IMR-90 (cell line): Measurements from ENCODE around the gene SHROOM1. TPM values are rescaled to one million over a fixed set of nuclear protein-coding genes. Genes with fewer than 3 reads are reported as not detected.
A peak's percentile ranks its signal among the peaks of the same experiment; 100 is the strongest.

Experiments
- ATAC-seq: fragments of 200-7000 bp; cut with Tn5 transposase; 2 replicates; pipeline ENCODE4 v1.9.1; 2020; ENCODE audit warnings: low read depth, mild to moderate bottlenecking, moderate library complexity
- BruUV-seq: library from RNA; stranded (reverse); fragments of 400-500 nt; replicated peaks from 2 replicates; lab custom pipeline; 2021; lab: Mats Ljungman, UMichigan
- CTCF ChIA-PET: fragments of 300-600 bp; formaldehyde crosslinking; extraction: SDS; loops from one replicate; lab custom pipeline; 2021; ENCODE audit warnings: antibody characterized with exemption; lab: Yijun Ruan, JAX
- POLR2A ChIA-PET: fragments of 300-600 bp; sonication (Branson Sonifier 250); formaldehyde crosslinking; loops from one replicate; lab custom pipeline; 2022; ENCODE audit warnings: antibody characterized with exemption; ENCODE audit not compliant: unreplicated experiment; lab: Charles Lee
- DNase-seq: peaks from one replicate; pipeline ENCODE4 v3.0.0; 2013
- H2AFZ ChIP-seq: replicated peaks from 2 replicates; pipeline ENCODE3; 2013; ENCODE audit warnings: low read length, mild to moderate bottlenecking; ENCODE audit not compliant: poor library complexity
- H2AK5ac ChIP-seq: 2 replicates; pipeline ENCODE4 v1.6.1; 2013; ENCODE audit warnings: low read depth, low read length, inconsistent platforms
- H2AK9ac ChIP-seq: replicated peaks from 2 replicates; pipeline ENCODE3; 2013; ENCODE audit warnings: mild to moderate bottlenecking, low read depth, low read length, moderate library complexity; ENCODE audit not compliant: poor library complexity
- H2BK120ac ChIP-seq: 2 replicates; pipeline ENCODE4 v1.6.1; 2013; ENCODE audit warnings: low read depth, low read length, inconsistent platforms
- H2BK15ac ChIP-seq: 3 replicates; pipeline ENCODE4 v1.6.1; 2013; ENCODE audit warnings: low read depth, low read length, inconsistent platforms
- H2BK20ac ChIP-seq: 2 replicates; pipeline ENCODE4 v1.6.1; 2013; ENCODE audit warnings: low read depth, mild to moderate bottlenecking, inconsistent platforms, low read length, moderate library complexity
- H2BK5ac ChIP-seq: 2 replicates; pipeline ENCODE4 v1.6.1; 2013; ENCODE audit warnings: mild to moderate bottlenecking, low read depth, low read length, inconsistent platforms; ENCODE audit not compliant: poor library complexity, severe bottlenecking
- H3K14ac ChIP-seq: replicated peaks from 2 replicates; pipeline ENCODE4 v1.6.1; 2013; ENCODE audit warnings: low read depth, low read length, inconsistent platforms
- H3K18ac ChIP-seq: 2 replicates; pipeline ENCODE4 v1.6.1; 2013; ENCODE audit warnings: low read depth, low read length, control low read depth
- H3K23ac ChIP-seq: 2 replicates; pipeline ENCODE4 v1.6.1; 2013; ENCODE audit warnings: low read depth, low read length, inconsistent platforms
- H3K27ac ChIP-seq: 2 replicates; pipeline ENCODE4 v1.5.1; 2013; ENCODE audit warnings: mild to moderate bottlenecking, control low read depth, low read length; ENCODE audit not compliant: insufficient read depth
- H3K27me3 ChIP-seq: 2 replicates; pipeline ENCODE4 v1.6.1; 2013; ENCODE audit warnings: low read length; ENCODE audit not compliant: control insufficient read depth, insufficient read depth
- H3K36me3 ChIP-seq: 2 replicates; pipeline ENCODE4 v1.6.1; 2013; ENCODE audit warnings: low read length, mixed read lengths; ENCODE audit not compliant: control insufficient read depth, insufficient read depth
- H3K4ac ChIP-seq: 2 replicates; pipeline ENCODE4 v1.6.1; 2013; ENCODE audit warnings: low read depth, low read length, inconsistent platforms
- H3K4me1 ChIP-seq: 2 replicates; pipeline ENCODE4 v1.6.1; 2013; ENCODE audit warnings: low read length, mixed read lengths; ENCODE audit not compliant: control insufficient read depth, insufficient read depth
- H3K4me2 ChIP-seq: 2 replicates; pipeline ENCODE4 v1.6.1; 2013; ENCODE audit warnings: low read depth, mild to moderate bottlenecking, control low read depth, low read length, moderate library complexity
- H3K4me3 ChIP-seq: 2 replicates; pipeline ENCODE4 v1.5.1; 2013; ENCODE audit warnings: low read depth, mild to moderate bottlenecking, control low read depth, low read length, moderate library complexity; ENCODE audit not compliant: insufficient read depth
- H3K56ac ChIP-seq: 2 replicates; pipeline ENCODE4 v1.6.1; 2013; ENCODE audit warnings: low read length, inconsistent platforms; ENCODE audit not compliant: insufficient read depth; ENCODE audit errors: extremely low read depth
- H3K79me1 ChIP-seq, 2 experiments: 2 replicates each; pipeline ENCODE4 v1.6.1; 2013; ENCODE audit warnings: low read length in 2 of 2, inconsistent platforms in 1 of 2, low read depth in 1 of 2
- H3K9ac ChIP-seq: 2 replicates; pipeline ENCODE4 v1.6.1; 2013; ENCODE audit warnings: low read depth, low read length, control low read depth
- H3K9me1 ChIP-seq: 2 replicates; pipeline ENCODE4 v1.6.1; 2013; ENCODE audit warnings: low read length, inconsistent platforms; ENCODE audit not compliant: insufficient read depth
- H3K9me3 ChIP-seq: 2 replicates; pipeline ENCODE4 v1.6.1; 2013; ENCODE audit warnings: low read length; ENCODE audit not compliant: control insufficient read depth, insufficient read depth
- H4K20me1 ChIP-seq: 2 replicates; pipeline ENCODE4 v1.6.1; 2013; ENCODE audit warnings: low read length, inconsistent platforms; ENCODE audit not compliant: insufficient read depth
- H4K5ac ChIP-seq: 2 replicates; pipeline ENCODE4 v1.6.1; 2013; ENCODE audit warnings: mild to moderate bottlenecking, low read depth, low read length, control low read depth
- H4K8ac ChIP-seq, 2 experiments: 2 replicates each; pipeline ENCODE4 v1.6.1; 2013; ENCODE audit warnings: low read depth in 2 of 2, low read length in 2 of 2, control low read depth in 1 of 2, inconsistent platforms in 1 of 2
- H4K91ac ChIP-seq: 2 replicates; pipeline ENCODE4 v1.6.1; 2013; ENCODE audit warnings: low read depth, low read length, inconsistent platforms; ENCODE audit not compliant: insufficient read depth
- CEBPB ChIP-seq: IDR thresholded peaks from 2 replicates; pipeline ENCODE4 v1.6.1; 2012; ENCODE audit warnings: low read depth, low read length, improper control_type of control experiment
- MAZ ChIP-seq: IDR thresholded peaks from 2 replicates; pipeline ENCODE4 v1.6.1; 2012; ENCODE audit warnings: low read depth, mild to moderate bottlenecking, low read length, improper control_type of control experiment, moderate library complexity, borderline replicate concordance
- dilution Hi-C: fragments of 300-500 bp; cut with HindIII; formaldehyde crosslinking; loops from one replicate; pipeline ENCODE4 v1.14.3; 2018; ENCODE audit warnings: low sequenced_read_pairs; ENCODE audit not compliant: unreplicated experiment
- in situ Hi-C: fragments of 300-500 bp; cut with MboI; formaldehyde crosslinking; loops from 3 replicates; pipeline ENCODE4 v1.14.3; 2019; ENCODE audit warnings: low sequenced_read_pairs, inconsistent platforms, mixed read lengths
- intact Hi-C: fragments of 100-400 bp; cut with micrococcal nuclease; formaldehyde crosslinking; loops from 2 replicates; pipeline ENCODE4 v1.10.0; 2022
- polyA plus RNA-seq, 3 experiments: library from polyadenylated mRNA; depleted of rRNA; stranded (reverse); fragments of >200 nt; gene quantifications; 2 replicates each; pipeline ENCODE4 v1.2.3, GENCODE V29; 2012; ENCODE audit warnings: low replicate concordance in 1 of 3
- total RNA-seq: library from RNA; depleted of rRNA; stranded (reverse); fragments of >200 nt; gene quantifications from 2 replicates; pipeline ENCODE4 v1.2.3, GENCODE V29; 2012

The SHROOM1 gene
- total and polyA plus RNA-seq, 2 of the 4 experiments (the other 2 are of a cell fraction): 1.4 to 6.3 TPM

DNA sequence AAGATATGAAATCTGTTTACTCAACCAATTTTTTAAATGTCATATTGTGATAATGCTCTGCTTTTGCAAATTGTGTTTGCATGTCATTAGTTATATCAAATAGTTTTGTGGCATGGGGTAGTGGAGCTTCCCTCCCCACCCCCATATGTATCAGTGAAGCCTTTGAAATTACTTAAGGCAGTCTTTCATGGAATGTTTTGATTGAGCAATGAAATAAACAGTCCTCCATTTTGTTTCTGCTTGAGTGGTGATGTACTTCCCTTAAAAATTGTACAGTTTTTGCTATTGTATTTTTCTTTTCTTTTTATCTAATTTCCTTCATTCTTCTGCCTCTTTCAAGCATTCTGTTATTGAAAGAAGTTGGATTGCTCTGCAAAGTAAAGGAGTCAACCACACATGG lies 13.9 kb downstream of the SHROOM1 start:
- DNase-seq (peak; percentile 47), ATAC-seq (peak; percentile 35)
- Histone ChIP-seq H3K79me1 (no peaks in the 10 kb centered on the region), H3K27me3 (peaks cover 23% of the 10 kb centered on the region), H3K27ac (no peak overlapping the region), H3K4me1 (peaks cover 10% of the 10 kb centered on the region), H3K9ac (no peak overlapping the region), H2BK5ac (peak overlapping the region; percentile 75), H4K8ac (peak overlapping the region; percentile 62 to 84; a peak in 3 of 4 replicates), H4K91ac (no peak overlapping the region; the same call in 1 of the 2 replicates), H3K23ac (no peak overlapping the region), H2AFZ (no peak overlapping the region), H2AK9ac (no peak overlapping the region), H3K14ac (0 out of 2 replicates have a peak overlapping the region, but pooled peaks have one; percentile 31), H3K18ac (peak overlapping the region; percentile 93; the same call in 1 of the 2 replicates), H2AK5ac (no peak overlapping the region), H3K36me3 (no peaks in the 10 kb centered on the region), H3K9me1 (no peaks in the 10 kb centered on the region), H3K4me2 (no peak overlapping the region), H3K4me3 (no peak overlapping the region), H3K4ac (no peak overlapping the region), H2BK15ac (no peak overlapping the region), H4K5ac (peak overlapping the region; percentile 83; the same call in 1 of the 2 replicates), H2BK120ac (peak overlapping the region; percentile 47; the same call in 1 of the 2 replicates), H4K20me1 (no peaks in the 10 kb centered on the region), H3K56ac (no peak overlapping the region), H2BK20ac (no peak overlapping the region), H3K9me3 (no peaks in the 10 kb centered on the region)
- POLR2A ChIA-PET: no interaction called here
- BruUV-seq: no TSS peak
- TF ChIP-seq CEBPB (peak; percentile 80), MAZ (no peak)
- in situ Hi-C loops: no loop called here
- CTCF ChIA-PET: interaction anchor here (1.3 kb wide), 1 partner anchor 63 kb away, joined by 3 read pairs; no protein-coding TSS in a partner anchor
- intact Hi-C loops: no loop called here
- dilution Hi-C loops: no loop called here
